HG03066 (cell line): ENCODE results near the gene GTF2A1L.

Experiments used
- ATAC-seq: cut with Tn5 transposase; IDR thresholded peaks from one replicate; pipeline ENCODE4 v1.9.1; 2021; ENCODE audit warnings: low read depth; ENCODE audit not compliant: unreplicated experiment

The GTF2A1L gene

DNA sequence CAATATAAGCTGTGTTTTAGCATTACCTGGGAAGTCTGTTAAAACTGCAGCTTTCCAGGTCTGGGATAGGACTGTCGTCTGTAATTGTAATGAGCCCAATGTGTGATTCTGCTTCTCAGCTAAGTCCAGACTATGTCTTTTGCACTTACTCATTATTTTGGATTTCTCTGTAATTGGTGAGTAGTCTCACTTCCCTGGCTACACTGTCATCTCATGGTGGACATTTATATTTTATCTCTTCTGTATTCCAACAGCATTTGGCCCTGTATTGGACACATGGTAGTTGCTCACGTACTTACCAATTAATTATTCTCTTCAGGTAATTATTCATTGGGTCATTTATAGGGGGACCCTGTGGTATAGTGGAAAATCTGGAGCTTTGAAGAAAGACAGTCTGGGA lies 109.9 kb downstream of the GTF2A1L start:
- no peak for ATAC-seq

DNA sequence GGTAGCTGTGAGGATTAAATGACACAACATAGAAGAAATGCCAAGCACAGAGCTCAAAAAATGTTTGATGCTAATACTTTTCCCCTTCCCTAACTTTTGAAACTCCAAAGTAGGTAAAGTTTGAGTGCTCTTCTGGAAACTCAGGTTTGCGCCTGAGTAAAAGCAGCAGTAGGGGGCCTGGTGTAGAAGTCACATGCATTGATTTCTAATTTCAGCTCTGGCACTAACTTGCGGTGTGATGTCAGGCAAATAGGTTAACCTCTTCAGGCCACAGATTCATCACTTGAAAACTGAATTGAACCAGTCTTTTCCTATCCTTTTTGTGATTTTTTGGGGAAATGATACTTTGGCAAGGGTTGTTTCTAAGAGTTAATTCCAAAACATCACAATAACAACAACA lies 110.6 kb downstream of the GTF2A1L start:
- no peak for ATAC-seq

DNA sequence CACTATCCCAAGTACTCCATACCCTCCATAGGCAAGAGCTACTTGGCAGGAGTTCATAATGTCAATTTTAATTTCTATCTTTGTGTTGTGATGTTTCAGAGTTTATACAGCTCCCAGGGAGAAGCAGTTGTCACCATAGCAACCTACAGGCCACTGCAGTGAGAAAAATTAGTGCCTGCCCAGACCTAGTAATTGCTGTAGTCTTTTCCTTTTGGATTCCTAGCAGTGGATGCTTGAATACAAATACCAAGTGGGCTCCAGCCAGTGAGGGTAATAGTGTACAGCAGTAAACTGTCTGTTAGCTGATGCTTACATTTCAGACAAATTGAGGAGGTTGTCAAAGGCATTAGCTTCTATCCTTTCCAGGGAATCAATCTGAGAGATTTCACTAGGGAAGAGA lies 111.2 kb downstream of the GTF2A1L start:
- no peak for ATAC-seq
